Prostate gland (tissue), 2 donors: Measurements from ENCODE around the gene CDKL1.

ENCODE experiments used
- POLR2AphosphoS5 ChIP-seq: sonication (generic); formaldehyde crosslinking; IDR thresholded peaks from one replicate; pipeline ENCODE4 v1.6.1; 2017; ENCODE audit warnings: antibody characterized with exemption
- TF ChIP-seq, protein P1 (sequence below), 4 experiments: fragments of 200-600 bp in 2 of 4; fragments of 450-650 bp in 2 of 4; sonication (generic) in 2 of 4; IDR thresholded peaks; 1 replicate in 3 of 4; 2 replicates in 1 of 4; pipeline ENCODE4 v1.5.1; 2016 to 2019; ENCODE audit warnings: antibody characterized with exemption in 4 of 4, mild to moderate bottlenecking in 2 of 4, moderate library complexity in 2 of 4

DNA sequence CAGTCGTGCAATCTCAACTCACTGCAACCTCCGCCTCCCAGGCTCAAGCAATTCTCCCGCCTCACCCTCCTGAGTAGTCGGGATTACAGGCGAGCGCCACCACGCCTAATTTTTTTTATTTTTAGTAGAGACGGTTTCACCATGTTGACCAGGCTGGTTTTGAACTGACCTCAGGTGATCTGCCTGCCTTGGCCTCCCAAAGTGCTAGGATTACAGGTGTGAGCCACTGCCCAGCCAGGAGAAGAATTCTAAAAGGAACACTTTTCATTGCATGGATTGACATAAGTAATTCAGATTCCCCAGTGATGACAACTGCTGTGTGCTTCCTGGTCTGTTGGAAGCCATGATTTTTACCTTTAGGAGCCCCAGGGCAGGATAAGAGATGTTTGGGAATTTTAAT lies 62.5 kb downstream of the CDKL1 start:
- TF ChIP-seq, protein P1, sequence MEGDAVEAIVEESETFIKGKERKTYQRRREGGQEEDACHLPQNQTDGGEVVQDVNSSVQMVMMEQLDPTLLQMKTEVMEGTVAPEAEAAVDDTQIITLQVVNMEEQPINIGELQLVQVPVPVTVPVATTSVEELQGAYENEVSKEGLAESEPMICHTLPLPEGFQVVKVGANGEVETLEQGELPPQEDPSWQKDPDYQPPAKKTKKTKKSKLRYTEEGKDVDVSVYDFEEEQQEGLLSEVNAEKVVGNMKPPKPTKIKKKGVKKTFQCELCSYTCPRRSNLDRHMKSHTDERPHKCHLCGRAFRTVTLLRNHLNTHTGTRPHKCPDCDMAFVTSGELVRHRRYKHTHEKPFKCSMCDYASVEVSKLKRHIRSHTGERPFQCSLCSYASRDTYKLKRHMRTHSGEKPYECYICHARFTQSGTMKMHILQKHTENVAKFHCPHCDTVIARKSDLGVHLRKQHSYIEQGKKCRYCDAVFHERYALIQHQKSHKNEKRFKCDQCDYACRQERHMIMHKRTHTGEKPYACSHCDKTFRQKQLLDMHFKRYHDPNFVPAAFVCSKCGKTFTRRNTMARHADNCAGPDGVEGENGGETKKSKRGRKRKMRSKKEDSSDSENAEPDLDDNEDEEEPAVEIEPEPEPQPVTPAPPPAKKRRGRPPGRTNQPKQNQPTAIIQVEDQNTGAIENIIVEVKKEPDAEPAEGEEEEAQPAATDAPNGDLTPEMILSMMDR (IDR thresholded peaks at IDR 0.05) = no peak
- TF ChIP-seq POLR2AphosphoS5 = no peak
